Measurements from ENCODE around the gene FAM3B. TPM values are rescaled to one million over a fixed set of nuclear protein-coding genes. Genes with fewer than 3 reads are reported as not detected.
A peak's percentile ranks its signal among the peaks of the same experiment; 100 is the strongest.

The FAM3B gene
- total and polyA plus RNA-seq, 9 of the 15 experiments (the other 6 are each of a cell fraction or from before 2014, with no cell fraction given), result 0.04 to 0.18 (median 0.12) TPM; not detected in 5

GRCh38 chr21:41289431-41289830, 27.2 kb upstream of the FAM3B start:
- no peaks in the 10 kb centered on the region for H3K4me1 ChIP-seq (replicated peaks in 1 of 2; ENCODE audit: control insufficient read depth in 2 of 2, insufficient read depth in 2 of 2, low read length in 2 of 2)
- ATAC-seq (peak; percentile 74), FAIRE-seq (no peak), DNase-seq (ENCODE audit: extremely low read depth in 1 of 4, low spot score in 3 of 4) (peak in 1 of 4 experiments; percentile 5)
- H3K9ac ChIP-seq (ENCODE audit: insufficient read depth in 1 of 2, low read depth in 2 of 2, low read length in 2 of 2), result no peak overlapping the region
- intact Hi-C loops (cut with micrococcal nuclease) (loop anchor here (10.0 kb wide), 2 partner anchors 325 to 485 kb away; no protein-coding TSS in a partner anchor), in situ Hi-C loops (cut with MboI) (no loop called here)
- CTCF ChIA-PET (ENCODE audit: low intra/inter-chr PET ratio), result no interaction called here
- H3K36me3 ChIP-seq (ENCODE audit: control insufficient read depth, insufficient read depth, low read length), result no peaks in the 10 kb centered on the region
- no peaks in the 10 kb centered on the region for H3K9me1 ChIP-seq (ENCODE audit: control insufficient read depth, insufficient read depth, low read length)
- no peak for TF ChIP-seq MCM2 (IDR thresholded peaks at IDR 0.05; ENCODE audit: low read depth)
- TF ChIP-seq CHD1 (IDR thresholded peaks at IDR 0.05; ENCODE audit: low read length), result no peak
- TF ChIP-seq NKRF (IDR thresholded peaks at IDR 0.05; ENCODE audit: borderline replicate concordance), result no peak
- TF ChIP-seq KAT7 (CRISPR knock-in tag; IDR thresholded peaks at IDR 0.05; ENCODE audit: borderline replicate concordance), result no peak
- TF ChIP-seq SMARCC2 (IDR thresholded peaks at IDR 0.05; ENCODE audit: low read depth), result no peak
- TF ChIP-seq SREBF2 (CRISPR knock-in tag; IDR thresholded peaks at IDR 0.05), result no peak
- no peak for TF ChIP-seq POLR2AphosphoS5 (IDR thresholded peaks at IDR 0.05; ENCODE audit: control insufficient read depth, insufficient read depth, low read depth, low read length)
- TF ChIP-seq NCOA4 (IDR thresholded peaks at IDR 0.05; ENCODE audit: partially characterized antibody), result no peak
- no peak for TF ChIP-seq ZFP91 (CRISPR knock-in tag; IDR thresholded peaks at IDR 0.05)
- TF ChIP-seq CEBPZ (IDR thresholded peaks at IDR 0.05; ENCODE audit: borderline replicate concordance, low read depth, low read length), result no peak
- no peak for TF ChIP-seq TRIM24 (IDR thresholded peaks at IDR 0.05)
- no peak for TF ChIP-seq HSF4 (CRISPR knock-in tag; IDR thresholded peaks at IDR 0.05; ENCODE audit: borderline replicate concordance)
- H3K79me2 ChIP-seq (ENCODE audit: control insufficient read depth, insufficient read depth, low read length), result no peaks in the 10 kb centered on the region
- POLR2A ChIA-PET, result no interaction called here
- no TSS peak for BruUV-seq (replicated peaks)
- H3K4me2 ChIP-seq (ENCODE audit: insufficient read depth, low read length), result no peak overlapping the region
- under 1% methylated on average over 13 of the region's 13 CpGs for WGBS (ENCODE audit: insufficient coverage, low coverage, missing lambda C conversion rate)
- H3K9me3 ChIP-seq (replicated peaks; ENCODE audit: control insufficient read depth, insufficient read depth, low read depth, low read length), result no peaks in the 10 kb centered on the region
- no peak overlapping the region for H3K4me3 ChIP-seq
- H3K27ac ChIP-seq (ENCODE audit: extremely low read depth, low read depth, low read length), result no peak overlapping the region
- no peaks in the 10 kb centered on the region for H4K20me1 ChIP-seq (replicated peaks; ENCODE audit: control insufficient read depth, insufficient read depth, low read length)
- H3K27me3 ChIP-seq (ENCODE audit: control insufficient read depth in 2 of 2, insufficient read depth in 2 of 2, low read length in 2 of 2), result no peaks in the 10 kb centered on the region; a peak in 1 of 5 replicates
- no peak overlapping the region for H2AFZ ChIP-seq (ENCODE audit: low read depth, low read length)
